ENCODE data around the gene FAAP100.

GRCh38 chr17:81513753-81514488 lies 38.2 kb downstream of the FAAP100 start:
- TF ChIP-seq POLR2A (IDR thresholded peaks at IDR 0.05) (no peak), CTCF (IDR thresholded peaks at IDR 0.05) (no peak)

All from uterus (tissue), 2 donors.